RKO (cell line): ENCODE measurements around the gene BLM.
"Not testable (repeated sequence)": the region's sequence is repeated elsewhere in the genome, so short reads cannot be mapped to it uniquely, and the experiment has no call there.

ENCODE experiments used
- DNase-seq: peaks from one replicate; pipeline ENCODE4 v3.0.0-alpha.2; 2016; ENCODE audit warnings: low spot score

The BLM gene

DNA sequence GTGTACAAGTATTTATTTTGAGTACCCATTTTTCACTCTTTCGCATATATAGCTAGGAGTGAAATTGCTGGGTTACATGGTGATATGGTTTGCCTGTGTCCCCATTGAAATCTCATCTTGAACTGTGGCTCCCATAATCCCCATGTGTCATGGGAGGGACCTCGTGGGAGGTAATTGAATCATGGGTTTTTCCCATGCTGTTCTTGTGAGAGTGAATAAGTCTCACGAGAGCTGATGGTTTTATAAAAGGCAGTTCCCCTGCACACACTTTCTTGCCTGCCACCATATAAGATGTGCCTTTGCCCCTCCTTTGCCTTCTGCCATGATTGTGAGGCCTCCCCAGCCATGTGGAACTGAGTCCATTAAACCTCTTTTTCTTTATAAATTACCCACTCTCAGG is 23.4 kb downstream of the BLM start:
- DNase-seq: not testable (repeated sequence)

DNA sequence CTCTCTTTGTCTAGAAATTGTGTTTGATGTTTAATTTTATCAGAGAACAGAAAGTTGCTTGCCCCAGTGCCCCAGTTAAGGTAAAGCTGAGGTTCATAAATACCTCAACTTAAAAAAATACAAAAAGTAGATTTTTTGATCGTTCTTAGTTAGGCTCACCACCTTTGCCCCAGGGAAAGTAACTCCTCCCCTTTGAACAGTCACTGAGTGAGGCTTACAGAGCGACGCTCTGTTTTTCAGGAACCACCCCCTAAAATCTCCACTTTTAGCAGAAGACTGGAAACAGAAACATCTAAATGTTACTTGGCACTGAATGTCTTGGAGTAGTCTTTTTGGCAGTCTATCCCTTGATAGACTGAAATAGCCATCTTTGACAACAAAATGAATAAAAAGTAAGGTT is 24.9 kb downstream of the BLM start:
- no peak for DNase-seq

DNA sequence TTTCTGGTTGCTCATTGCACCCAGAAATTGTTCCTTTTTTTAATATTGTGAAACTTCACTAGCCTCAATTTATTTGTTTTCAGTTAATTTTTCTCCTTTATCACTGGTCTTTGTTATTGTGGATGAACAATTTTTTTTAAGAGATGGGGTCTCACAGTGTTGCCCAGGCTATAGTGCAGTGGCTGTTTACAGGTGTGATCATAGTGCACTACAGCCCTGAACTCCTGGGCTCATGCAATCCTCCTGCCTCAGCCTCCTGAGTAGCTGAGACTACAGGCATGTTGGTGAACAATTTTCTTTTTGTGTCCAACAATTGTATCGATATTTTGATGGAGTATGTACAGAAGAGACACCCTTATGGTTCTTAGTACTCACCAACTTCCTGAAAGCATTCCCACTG is 26.3 kb downstream of the BLM start:
- DNase-seq: no peak

DNA sequence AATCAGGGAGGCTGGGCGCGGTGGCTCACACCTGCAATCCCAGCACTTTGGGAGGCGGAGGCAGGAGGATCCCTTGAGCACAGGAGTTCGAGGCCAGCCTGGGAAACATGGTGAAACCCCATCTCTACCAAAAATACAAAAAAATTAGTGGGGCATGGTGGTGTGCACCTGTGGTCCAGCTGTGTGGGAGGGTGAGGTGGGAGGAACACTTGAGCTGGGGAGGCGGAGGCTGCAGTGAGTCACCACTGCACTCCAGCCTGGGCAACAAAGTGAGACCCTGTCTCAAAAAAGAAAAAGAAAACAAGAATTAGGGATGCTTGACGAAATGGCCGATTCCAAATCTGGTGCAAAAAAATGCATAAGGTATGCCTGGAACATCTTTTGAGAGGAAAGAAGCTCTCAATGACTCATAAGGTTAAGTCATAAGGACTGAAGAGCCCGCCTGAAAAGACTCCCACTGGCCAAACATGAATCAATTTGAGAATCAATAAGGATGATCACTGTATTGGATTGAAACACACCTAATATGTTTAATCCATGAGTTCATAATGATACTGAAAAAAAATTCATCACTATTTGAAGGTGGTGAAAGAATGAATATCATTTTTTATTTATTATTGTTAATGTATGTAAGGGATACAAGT is 27.7 kb downstream of the BLM start:
- DNase-seq: no peak

DNA sequence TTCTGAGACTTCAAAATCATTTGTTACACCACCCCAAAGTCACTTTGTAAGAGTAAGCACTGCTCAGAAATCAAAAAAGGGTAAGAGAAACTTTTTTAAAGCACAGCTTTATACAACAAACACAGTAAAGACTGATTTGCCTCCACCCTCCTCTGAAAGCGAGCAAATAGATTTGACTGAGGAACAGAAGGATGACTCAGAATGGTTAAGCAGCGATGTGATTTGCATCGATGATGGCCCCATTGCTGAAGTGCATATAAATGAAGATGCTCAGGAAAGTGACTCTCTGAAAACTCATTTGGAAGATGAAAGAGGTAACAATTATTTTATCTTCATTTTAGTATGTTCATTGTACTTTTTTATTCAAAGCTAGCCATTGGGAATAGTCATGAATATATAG is 32.6 kb downstream of the BLM start:
- DNase-seq: no peak

DNA sequence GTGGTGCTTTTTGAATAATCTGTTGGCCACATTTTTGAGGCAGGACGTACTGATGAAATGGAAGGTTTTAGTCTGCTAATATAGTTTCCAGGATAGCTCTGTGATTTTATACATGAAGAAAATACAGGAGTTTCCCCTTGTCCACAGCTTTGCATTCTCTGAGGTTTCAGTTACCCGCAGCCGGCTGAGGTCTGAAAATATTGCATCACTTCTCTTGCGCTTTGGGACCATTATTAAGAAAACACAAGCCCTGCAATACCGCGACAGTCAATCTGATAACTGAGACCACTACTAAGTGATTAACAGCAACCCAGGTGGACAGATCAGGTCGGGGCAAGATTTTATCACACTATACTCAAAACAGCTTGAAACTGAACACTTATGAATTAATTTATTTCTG is 33.0 kb downstream of the BLM start:
- DNase-seq: no peak

- DNase-seq: no peak
These were observed 34.2 kb downstream of the BLM start for GRCh38 chr15:90751300-90751825.

DNA sequence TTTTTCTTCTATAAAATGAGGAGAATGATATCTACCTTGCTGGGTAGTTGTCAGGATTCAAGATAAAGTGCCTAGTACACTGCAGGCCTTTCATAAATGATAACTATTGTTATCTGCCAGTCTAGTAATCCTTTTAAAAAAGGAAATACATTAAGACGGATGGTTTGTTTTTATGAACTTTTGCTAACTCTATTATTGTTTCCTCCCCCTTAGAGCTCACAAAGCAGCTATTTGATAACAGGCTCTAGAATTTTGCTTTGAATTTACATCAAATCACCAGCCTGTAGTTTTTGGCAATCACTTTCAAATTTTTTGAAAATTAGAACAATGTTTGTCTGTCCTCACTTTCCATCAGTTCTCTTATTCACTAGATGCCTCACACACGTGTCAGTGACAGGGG is 39.8 kb downstream of the BLM start:
- DNase-seq: no peak

GRCh38 chr15:90757461-90757860 is 40.3 kb downstream of the BLM start:
- DNase-seq: no peak

DNA sequence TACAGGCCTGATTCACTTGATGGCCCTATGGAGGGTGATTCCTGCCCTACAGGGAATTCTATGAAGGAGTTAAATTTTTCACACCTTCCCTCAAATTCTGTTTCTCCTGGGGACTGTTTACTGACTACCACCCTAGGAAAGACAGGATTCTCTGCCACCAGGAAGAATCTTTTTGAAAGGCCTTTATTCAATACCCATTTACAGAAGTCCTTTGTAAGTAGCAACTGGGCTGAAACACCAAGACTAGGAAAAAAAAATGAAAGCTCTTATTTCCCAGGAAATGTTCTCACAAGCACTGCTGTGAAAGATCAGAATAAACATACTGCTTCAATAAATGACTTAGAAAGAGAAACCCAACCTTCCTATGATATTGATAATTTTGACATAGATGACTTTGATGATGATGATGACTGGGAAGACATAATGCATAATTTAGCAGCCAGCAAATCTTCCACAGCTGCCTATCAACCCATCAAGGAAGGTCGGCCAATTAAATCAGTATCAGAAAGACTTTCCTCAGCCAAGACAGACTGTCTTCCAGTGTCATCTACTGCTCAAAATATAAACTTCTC is 43.6 kb downstream of the BLM start:
- no peak for DNase-seq

DNA sequence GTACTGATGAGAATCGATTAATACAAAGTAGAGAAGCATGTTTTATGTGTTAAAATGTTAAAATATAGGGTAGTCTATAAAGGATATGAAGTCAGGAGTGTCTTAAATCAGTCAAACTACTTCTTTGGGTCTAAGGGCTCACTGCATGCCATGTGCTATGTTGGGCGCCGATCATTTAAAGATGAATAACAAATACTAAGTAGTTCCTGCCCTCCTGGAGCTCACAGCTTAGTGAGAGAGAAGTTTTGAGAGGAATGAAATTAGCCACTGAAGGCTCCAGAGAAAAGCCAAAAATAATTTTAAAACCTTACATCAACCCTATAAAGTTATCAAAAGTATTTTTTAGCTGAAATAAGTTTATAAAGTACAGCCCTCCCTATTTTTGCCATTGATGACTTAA is 44.5 kb downstream of the BLM start:
- no peak for DNase-seq

GRCh38 chr15:90762109-90762508 is 45.0 kb downstream of the BLM start:
- DNase-seq: no peak

DNA sequence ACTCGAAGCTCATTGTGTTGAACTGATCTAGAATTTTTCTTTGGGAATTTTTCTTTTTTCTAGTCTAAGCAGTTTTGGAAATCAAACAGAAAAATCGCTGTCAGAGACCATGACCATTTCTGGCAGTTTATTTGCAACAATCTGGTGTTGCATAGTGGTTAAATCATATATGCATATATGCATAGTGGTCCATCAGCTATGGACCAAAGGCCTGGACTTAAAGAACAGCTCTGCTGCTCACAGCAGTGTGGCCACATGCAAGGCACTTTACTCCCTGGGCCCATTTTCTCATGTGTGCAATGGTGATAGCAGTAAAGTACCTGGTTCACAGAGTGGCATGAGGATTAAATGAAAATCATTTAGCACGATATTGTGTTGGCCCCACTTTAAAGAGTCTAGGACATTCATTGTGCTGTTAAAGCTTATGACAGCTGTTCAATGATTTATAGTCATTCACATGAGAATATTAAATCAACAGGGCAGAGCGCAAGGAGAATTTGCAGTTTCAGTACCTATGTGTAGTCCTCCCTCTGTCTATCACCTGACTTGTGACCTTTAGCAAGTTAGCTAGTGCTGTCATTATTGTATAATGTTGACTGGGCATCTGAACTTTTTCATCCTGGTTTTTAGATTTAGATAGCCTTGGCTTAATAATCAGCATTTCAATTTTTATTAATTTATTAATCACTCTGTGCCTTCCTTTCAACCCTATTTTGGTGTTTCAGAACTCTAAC is 46.4 kb downstream of the BLM start:
- DNase-seq: no peak

DNA sequence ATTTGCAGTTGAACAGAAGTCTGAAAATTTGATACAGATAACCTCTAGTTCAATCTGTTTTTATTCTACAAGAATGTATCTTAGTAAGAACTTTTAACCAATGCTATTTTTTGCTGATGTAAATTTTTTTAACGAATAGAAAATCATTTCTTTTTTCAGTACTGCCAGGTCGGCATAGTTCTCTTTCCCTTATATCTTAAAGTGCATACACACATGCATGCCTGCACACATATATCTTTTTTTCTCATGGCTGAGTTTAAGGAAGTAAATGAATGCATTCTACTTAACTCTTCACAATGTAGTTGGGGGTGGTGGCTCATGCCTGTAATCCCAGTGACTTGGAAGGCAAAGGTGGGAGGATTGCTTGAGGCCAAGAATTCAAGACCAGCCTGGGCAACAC is 48.4 kb downstream of the BLM start:
- no peak for DNase-seq

- DNase-seq: no peak
These were observed 48.8 kb downstream of the BLM start for GRCh38 chr15:90765966-90766365.

DNA sequence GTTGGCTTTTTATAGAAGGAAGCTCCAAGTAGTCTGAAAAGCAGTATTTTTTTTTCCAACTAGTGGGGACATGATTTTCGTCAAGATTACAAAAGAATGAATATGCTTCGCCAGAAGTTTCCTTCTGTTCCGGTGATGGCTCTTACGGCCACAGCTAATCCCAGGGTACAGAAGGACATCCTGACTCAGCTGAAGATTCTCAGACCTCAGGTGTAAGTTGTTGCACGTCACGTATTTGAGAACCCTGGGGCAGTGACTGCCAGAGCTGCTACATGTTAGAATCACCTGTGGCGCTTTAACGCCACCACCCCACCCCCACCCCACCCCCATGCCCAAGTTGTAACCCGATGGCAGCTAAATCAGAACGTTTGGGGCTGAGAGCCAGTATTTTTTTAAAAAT is 52.2 kb downstream of the BLM start:
- DNase-seq: no peak

DNA sequence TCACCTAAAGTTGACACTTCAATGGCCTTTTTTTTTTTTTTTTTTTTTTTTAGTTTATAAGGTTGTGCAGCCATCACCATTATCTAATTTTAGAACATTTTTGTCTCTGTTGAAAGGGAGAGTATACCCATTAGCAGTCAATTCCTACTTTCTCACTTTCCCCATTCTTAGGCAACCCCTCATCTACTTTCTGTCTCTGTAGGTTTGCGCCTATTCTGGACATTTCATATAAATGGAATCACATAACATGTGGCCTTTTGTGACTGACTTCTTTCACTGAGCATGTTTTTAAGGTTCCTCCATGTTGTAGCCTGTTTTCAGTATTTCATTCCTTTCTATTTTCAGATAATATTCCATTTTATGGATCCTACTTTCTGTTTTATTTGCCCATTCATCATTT is 56.3 kb downstream of the BLM start:
- no peak for DNase-seq

GRCh38 chr15:90774731-90775514 is 57.8 kb downstream of the BLM start:
- DNase-seq: peak; percentile 84

DNA sequence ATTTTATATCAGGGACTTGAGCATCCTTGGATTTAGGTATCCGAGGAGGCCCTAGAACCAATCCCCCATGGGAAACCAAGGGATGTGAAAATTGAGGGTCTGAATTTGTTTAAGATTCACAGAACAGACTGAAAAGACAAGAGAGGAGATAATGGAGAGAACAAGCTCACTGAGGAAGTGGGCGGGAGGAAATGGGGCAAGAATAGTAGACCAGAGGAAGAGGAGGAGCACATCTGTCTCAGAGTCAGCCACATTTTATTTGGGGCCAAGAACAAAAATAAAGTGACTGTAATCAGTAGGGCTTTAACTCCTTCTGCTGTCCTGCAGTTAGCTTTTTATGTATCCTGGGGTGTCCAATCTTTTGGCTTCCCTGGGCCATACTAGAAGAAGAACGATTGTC is 63.8 kb downstream of the BLM start:
- DNase-seq: no peak

GRCh38 chr15:90782442-90782841 is 65.3 kb downstream of the BLM start:
- no peak for DNase-seq

DNA sequence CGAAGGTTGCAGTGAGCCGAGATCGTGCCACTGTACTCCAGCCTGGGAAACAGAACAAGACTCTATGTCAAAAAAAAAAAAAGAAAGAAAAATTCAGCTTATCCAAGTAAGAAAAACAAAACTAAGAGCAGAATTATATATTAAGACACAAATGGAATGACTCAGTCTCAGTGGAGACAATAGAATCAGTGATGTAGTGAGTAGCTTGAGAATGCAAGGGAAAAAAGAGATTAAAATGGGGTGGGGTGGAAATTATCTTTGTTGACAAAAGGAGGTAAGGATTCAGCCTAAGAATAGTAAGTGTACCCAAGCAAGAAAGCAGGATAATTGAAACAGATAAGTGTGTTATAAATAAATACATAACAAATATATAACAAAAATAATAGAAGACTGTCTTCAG is 70.7 kb downstream of the BLM start:
- DNase-seq: no peak

- no peak for DNase-seq
These were observed 72.3 kb downstream of the BLM start for GRCh38 chr15:90789462-90789861.

- DNase-seq: no peak
These were observed 72.9 kb downstream of the BLM start for GRCh38 chr15:90790057-90790456.
